GM19467 (cell line): ENCODE results near the gene DNAJC18.

Experiments
- ATAC-seq: cut with Tn5 transposase; IDR thresholded peaks from one replicate; pipeline ENCODE4 v1.9.1; 2021; ENCODE audit warnings: mild to moderate bottlenecking, moderate library complexity; ENCODE audit not compliant: unreplicated experiment

DNAJC18 gene

DNA sequence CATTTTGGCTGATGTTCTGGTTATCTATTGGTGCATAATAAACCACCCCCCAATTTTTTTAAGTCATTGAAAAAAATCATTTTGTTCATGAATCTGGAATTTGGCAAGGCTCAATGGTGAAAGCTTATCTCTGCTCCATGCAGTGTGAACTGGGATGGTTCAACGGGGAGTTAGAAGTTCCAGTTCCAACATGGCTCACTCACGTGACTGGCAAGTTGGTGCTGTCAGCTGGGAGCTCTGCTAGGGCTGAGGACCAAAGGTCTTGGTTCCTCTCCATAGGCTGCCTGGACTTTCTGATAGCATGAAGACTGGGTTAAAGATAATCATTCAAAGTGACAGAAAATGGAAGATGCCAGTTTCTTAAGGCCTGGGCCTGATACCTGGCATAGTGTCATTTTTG lies 32.4 kb downstream of the DNAJC18 start:
- no peak for ATAC-seq

- ATAC-seq = no peak
These were observed 34.9 kb downstream of the DNAJC18 start for GRCh38 chr5:139404484-139404840.

DNA sequence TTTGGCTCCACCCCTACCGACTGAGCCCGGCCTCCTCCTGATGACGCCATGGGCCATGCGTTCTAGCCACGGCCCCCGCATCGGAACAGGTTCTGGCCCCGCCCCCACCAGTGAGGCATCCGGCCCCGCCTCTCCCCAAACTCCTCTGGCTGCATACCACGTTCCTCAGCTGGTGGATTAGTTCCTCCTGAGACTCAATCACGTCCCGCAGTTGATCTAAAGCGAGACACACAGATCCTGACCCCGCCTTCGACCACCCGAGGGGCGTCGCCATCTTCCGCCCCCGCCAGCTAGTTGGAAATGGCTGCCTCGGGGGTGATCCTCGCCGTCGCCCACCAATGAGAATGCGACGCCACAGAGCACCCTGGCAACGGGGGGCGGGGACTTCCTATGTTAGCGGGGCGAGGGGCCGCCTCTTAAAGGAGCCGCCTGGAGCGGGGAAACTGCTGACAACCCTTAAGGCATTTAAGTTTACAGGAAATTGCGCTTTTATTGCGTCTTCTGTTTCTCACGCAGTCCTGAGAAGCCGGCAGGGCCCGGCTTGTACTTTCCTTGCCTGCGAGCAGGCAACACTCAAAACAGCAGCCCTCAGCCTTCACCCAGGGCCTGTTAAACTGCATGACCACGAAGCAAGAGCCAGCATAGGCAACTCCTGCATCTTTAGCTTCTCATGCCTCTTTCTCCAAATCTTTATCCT lies 35.4 kb downstream of the DNAJC18 start, which contains the start of gene SPATA24:
Gene SPATA24 (minus strand): TSS at position 303 of the 697 bp plus-strand sequence. CDS start 29 bp downstream, at position 274.
- ATAC-seq = peak; percentile 85

DNA sequence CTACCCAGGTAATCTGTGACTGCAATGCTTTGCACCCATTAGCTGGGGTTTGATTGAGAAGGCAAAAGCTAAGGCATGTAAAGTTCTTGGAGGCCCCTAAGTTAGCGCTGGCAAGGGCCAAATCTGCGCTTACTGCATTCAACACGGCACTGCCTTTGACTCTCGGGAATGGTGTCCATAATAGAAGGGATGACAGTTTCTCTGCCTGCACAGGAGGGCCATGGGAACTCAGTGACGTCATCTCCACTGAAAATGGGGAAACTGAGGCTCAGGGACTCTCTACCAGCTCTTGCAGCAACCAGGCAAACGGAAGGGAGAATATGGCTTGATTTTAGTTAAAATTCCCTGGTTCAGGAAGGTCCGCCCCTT lies 35.9 kb downstream of the DNAJC18 start:
- no peak for ATAC-seq

DNA sequence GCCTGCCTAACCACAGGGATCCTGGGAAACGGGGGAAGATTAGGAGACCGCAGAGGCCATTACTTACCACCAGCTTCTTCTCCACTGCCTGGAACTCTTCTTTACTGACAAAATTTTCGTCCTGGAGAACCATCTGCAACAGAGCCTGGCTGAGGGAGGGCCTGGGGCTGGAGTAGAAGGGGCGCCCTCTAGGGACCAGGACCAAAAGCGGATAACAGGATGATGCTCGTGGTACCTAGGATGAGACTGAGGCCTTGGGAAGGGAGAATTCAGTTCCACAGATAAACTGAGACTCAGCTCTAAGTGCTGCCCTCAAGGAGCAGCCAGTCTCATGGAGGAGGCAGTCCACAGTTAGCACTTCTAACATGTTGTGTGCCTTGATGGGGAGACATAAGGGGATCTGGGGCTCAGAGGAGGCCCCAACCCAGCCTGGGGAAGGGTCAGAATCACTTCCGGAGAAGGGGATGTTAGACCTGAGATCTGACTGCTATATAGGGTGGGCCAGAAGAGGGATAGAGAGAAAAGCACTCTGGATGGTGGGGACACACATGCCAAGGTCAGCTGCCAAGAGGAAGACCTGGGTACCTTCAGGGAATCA lies 36.7 kb downstream of the DNAJC18 start:
- ATAC-seq = no peak

- no peak for ATAC-seq
These were observed 37.8 kb downstream of the DNAJC18 start for GRCh38 chr5:139401546-139401945.

- no peak for ATAC-seq
These were observed 39.7 kb downstream of the DNAJC18 start for GRCh38 chr5:139399501-139400121.

DNA sequence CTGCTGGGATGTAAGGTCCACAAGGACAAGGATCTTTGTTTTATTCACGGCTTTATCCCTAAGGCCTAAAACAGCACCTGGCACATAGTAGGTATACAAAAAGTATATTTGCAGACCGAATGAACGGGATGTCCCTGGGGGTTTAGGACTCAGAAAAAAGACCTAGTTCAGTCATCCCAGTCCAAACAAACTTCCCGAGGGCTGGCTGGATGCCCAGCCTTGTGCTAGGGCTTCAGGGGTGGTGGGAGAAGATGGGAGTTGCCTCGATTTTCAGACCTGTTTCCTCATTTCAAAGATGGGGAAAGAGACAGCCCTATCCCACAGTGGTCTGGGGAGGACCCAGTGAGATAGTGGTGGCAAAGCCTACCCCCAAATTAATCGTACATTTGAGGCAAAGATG lies 41.4 kb downstream of the DNAJC18 start:
- no peak for ATAC-seq

DNA sequence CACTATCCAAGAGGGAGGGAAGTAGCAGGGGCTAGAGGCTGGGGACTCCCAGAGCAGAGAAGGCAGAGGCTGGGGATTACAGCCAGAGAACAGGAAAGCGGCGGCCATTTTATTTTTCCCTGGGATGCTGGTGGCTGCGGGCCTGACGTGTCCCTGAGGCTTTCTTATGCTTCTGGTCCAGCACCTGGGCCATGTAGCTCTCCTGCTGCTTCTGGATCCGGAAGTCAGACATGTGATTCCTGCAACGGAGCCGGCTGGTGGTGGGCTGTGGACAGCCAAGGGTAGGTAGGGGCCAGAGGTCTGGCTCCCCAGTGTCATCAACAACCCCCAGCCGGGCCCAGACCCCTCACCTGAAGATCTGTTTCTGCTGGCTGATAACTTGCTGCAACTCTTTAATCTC lies 42.6 kb downstream of the DNAJC18 start:
- ATAC-seq = no peak

DNA sequence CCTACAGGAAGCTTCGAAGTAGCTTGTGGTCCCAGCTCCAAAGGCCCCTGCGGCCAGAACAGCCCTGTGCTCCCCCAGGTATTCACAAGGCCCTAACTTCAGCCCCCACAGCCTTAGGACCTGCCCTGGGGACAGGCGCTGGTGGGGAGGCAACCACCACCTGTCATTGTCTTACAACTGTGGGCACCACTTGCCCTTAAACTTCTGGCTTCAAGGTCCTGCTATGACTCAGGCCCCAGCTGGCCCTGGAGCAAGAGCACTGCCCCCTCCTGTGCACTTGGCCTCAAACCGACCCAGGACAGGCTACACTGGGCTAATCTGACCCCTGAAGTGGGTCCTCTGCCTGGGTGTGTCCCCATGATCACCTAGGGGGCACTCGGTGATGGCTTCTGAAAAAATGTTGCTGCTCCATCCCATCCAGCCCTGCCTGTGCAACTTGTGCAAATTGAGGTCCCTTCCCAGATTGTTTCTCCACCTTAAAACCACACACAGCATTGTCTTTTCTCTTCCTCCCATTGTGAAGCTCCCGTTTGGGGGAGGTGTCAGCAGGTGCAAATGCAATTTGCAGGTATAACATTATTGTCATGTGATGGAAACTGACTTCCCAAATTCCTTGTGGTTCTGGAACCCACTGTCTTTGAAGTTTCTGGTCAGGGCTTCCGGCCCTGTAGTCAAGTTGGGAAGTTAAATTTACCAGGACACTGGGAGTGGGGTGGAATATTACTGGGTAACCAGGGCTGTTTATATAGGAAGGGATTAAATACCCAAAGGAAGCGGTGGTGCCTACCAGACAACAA lies 43.3 kb downstream of the DNAJC18 start:
- no peak for ATAC-seq

GRCh38 chr5:139394654-139395566 lies 44.4 kb downstream of the DNAJC18 start, which contains the start of gene PROB1:
Gene PROB1, minus strand, starts transcription at chr5:139395104. Its CDS starts 23 bp downstream, at chr5:139395081.
- ATAC-seq = no peak

- peak; percentile 24 for ATAC-seq
These were observed 45.1 kb downstream of the DNAJC18 start for GRCh38 chr5:139394123-139394653.

- ATAC-seq = no peak
These were observed 45.7 kb downstream of the DNAJC18 start for GRCh38 chr5:139393497-139394122.

GRCh38 chr5:139392678-139393496 lies 46.4 kb downstream of the DNAJC18 start:
- peak; percentile 48 for ATAC-seq

- no peak for ATAC-seq
These were observed 47.0 kb downstream of the DNAJC18 start for GRCh38 chr5:139392324-139392677.

DNA sequence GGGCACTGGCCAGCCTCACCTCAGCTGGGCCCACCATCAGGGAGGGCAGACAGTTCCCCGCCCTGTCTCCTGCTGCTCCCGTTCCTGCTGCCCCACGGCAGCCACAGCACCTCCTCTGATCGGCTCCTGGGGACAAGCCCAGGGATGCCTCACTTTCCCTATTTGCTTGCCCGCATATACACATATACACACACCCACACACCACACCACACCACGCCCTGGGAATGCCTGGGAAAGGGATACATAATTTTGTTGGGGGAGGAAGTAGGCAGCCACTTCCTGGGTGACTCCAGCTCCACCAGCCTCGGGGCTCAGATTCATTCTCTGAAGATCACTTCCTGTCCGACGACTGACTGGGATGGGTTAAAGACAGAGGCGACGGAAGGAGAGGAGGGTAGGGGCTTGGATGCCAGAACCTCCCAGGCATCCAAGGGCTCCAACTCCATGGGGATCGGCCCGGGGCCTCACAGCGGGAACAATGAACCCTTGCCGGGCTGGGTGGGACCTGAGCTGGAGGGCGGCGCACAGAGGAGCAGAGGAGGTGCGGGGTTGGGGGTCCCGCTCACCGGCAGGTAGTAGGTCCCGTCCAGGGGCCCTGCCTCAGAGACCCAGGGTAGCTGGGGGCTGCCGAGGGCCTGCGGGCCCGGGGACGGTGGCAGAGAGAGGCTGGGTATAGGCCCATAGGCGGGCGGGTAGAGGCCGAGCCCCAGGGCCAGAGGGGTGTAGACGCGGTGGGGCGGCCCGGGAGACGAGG lies 47.6 kb downstream of the DNAJC18 start:
- ATAC-seq = no peak

DNA sequence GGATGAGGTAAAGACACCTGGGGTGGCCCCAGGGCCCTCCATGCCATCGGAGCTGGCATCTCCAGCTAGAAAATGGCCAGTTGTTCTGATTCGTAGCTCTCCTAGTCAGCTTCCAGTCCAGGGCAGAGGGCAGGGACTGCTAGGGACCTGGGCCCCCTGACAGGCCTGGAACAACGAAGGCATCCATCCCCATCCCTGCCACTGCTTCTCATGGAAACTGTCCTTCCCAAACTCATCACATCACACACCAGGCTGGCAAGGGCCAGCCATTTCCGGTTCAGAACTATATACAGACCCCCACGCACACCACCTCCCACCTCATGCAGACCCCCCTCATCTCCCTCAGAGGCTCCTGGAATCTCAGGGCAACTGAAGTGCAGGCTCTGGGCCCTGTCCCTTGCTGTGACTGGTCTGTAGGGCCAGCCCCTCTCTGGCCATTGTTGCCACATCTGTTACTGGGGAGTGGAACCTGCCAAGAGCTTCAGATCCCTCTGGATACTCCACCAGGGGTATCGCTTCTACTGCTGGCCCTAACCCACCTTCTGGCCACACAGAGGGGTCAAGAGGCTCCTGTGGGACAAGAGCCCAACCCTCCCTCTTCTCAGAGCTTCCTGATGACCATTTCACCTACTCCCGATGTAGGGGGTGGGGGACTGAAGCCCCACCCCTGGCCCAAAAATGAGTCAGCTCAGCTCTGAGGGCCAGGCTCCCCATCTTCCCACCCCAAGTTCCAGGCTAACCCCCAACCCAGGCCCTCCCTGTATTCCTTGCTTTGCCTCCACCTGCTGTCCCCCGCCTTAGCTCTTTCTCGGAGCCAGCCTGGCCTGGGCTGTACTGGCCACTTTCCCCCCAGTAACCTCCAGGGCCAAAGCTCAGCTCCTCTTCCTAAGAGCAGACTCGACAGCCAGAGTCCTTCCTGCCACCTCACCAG lies 48.4 kb downstream of the DNAJC18 start:
- no peak for ATAC-seq
